Aorta (tissue), 5 donors: ENCODE measurements around the gene SLC30A9. TPM values are rescaled to one million over a fixed set of nuclear protein-coding genes. Genes with fewer than 3 reads are reported as not detected.

Source experiments
- ATAC-seq: fragments of 200-7000 bp; cut with Tn5 transposase; one replicate; pipeline ENCODE4 v1.9.1; 2022; ENCODE audit warnings: moderate library complexity; ENCODE audit not compliant: low FRiP score
- DNase-seq, 2 donors: peaks; one replicate each; pipeline ENCODE4 v3.0.0-alpha.2; 2020
- H3K27ac ChIP-seq, 2 donors: one replicate each; pipeline ENCODE4 v1.5.1; 2013; ENCODE audit warnings: low read length in 2 of 2, mild to moderate bottlenecking in 2 of 2, moderate library complexity in 2 of 2, control low read depth in 1 of 2, inconsistent platforms in 1 of 2, low read depth in 1 of 2
- H3K27me3 ChIP-seq, 2 donors: one replicate each; pipeline ENCODE4 v1.6.1; 2013; ENCODE audit warnings: control low read depth in 1 of 2, low read length in 1 of 2, mild to moderate bottlenecking in 1 of 2, moderate library complexity in 1 of 2; ENCODE audit not compliant: insufficient read depth in 2 of 2, control insufficient read depth in 1 of 2
- H3K36me3 ChIP-seq, 2 donors: one replicate each; pipeline ENCODE4 v1.6.1; 2013; ENCODE audit warnings: control low read depth in 1 of 2, low read length in 1 of 2, mild to moderate bottlenecking in 1 of 2; ENCODE audit not compliant: insufficient read depth in 2 of 2, control insufficient read depth in 1 of 2
- H3K4me1 ChIP-seq, 2 donors: one replicate each; pipeline ENCODE4 v1.6.1; 2013; ENCODE audit warnings: low read length in 2 of 2, control low read depth in 1 of 2, mild to moderate bottlenecking in 1 of 2, moderate library complexity in 1 of 2; ENCODE audit not compliant: insufficient read depth in 2 of 2, control insufficient read depth in 1 of 2
- H3K4me3 ChIP-seq, 2 donors: one replicate each; pipeline ENCODE4 v1.5.1; 2013; ENCODE audit warnings: low read length in 2 of 2, control low read depth in 1 of 2, mild to moderate bottlenecking in 1 of 2
- H3K9me3 ChIP-seq: one replicate; pipeline ENCODE4 v1.6.1; 2013; ENCODE audit warnings: mild to moderate bottlenecking, low read length; ENCODE audit not compliant: control insufficient read depth
- WGBS, 2 donors: extraction: QIAGEN DNeasy Blood & Tissue Kit; methylation state at CpG; one replicate each; pipeline ENCODE4 v1.1.7; 2013; 5-methylcytosine and 5-hydroxymethylcytosine counted together
- intact Hi-C, 2 donors: fragments of 100-400 bp; cut with DNase I; formaldehyde crosslinking; loops; one replicate each; pipeline versions ENCODE4 v1.14.2 to v1.15.0; 2022
- long read RNA-seq, 2 donors: library from polyadenylated mRNA; unstranded; transcript quantifications; one replicate each; pipeline ENCODE4 v2.0.0, GENCODE V29; 2020 to 2021
- polyA plus RNA-seq, 2 donors: library from polyadenylated mRNA; stranded (reverse); fragments of 200-250 nt; gene quantifications; one replicate each; pipeline ENCODE4 v1.2.3, GENCODE V29; 2013
- total RNA-seq, 2 donors: library from RNA; stranded (reverse); fragmentation: NEBNext Ultra II Directional; extraction: Animal tissue kit (Norgen Biotek cat#: 25700); gene quantifications; one replicate each; pipeline ENCODE4 v1.2.1, GENCODE V29; 2021
- donor health status: healthy with polysubstance abuse.
- donor health status: Bipolar disorder and iron deficiency.
- donor health status: DM: no; HTN: no; CAD: no.
- donor health status: DM: no; HTN: no; CAD: no.
- donor health status: DM: yes; HTN: yes; CAD: no.

SLC30A9 gene
- total RNA-seq (10 to 100 TPM; 36.4 to 40.0 TPM), polyA plus RNA-seq (10 to 100 TPM; 17.0 to 19.1 TPM)
- long read RNA-seq, donor 1, full-length matches to known transcripts = 9 of 56 reads
- long read RNA-seq, donor 1, partial matches to known transcripts = 7 of 56 reads
- long read RNA-seq, donor 1, other reads (novel, unspliced or antisense) = 40 of 56 reads
- long read RNA-seq, donor 2, full-length matches to known transcripts = 14 of 26 reads
- long read RNA-seq, donor 2, partial matches to known transcripts = 6 of 26 reads
- long read RNA-seq, donor 2, other reads (novel, unspliced or antisense) = 6 of 26 reads

- peak within 1 kb of the TSS in 1 of 2 donors; percentile 14 for H3K27ac ChIP-seq
Observed at GRCh38 chr4:41990365-41991111, at the start of gene SLC30A9. Gene SLC30A9 (plus strand): TSS chr4:41990530. CDS start chr4:41990652, 122 bp downstream.

DNA sequence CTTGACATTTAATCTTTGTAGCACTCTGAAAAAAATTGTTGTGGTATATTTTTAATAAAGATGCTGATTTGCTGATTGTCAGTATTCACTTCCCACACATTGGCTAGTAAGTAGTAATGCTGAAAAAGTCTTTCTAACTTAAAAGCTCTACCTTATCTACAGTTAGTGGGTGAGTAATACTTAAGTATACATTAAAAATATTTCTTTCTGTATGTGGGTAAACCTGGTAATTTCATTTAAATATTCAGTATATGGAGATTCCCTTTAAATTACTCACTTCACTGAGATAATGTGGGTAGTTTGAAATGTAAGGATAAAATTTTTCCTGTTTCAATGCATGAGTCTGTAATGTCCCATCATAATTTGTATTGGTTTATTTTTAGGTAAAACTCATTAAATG is 49.5 kb upstream of the SLC30A9 start:
- ATAC-seq = no peak
- DNase-seq = no peak
- Histone ChIP-seq H3K9me3 (no peaks in the 10 kb centered on the region), H3K4me1 (peaks cover 0 to 3% of the 10 kb centered on the region in 2 donors), H3K27ac (no peak overlapping the region), H3K36me3 (peaks cover 0 to 2% of the 10 kb centered on the region in 2 donors), H3K4me3 (no peak overlapping the region), H3K27me3 (no peaks in the 10 kb centered on the region)
- intact Hi-C loops = no loop called here

More at GRCh38 chr4:41990365-41991111, at the start of gene SLC30A9:
- peaks cover 3 to 4% of the 10 kb centered on the region in 2 donors for H3K4me1 ChIP-seq
- DNase-seq = peak; percentile 96 to 97
- WGBS, 2 donors = 0% methylated on average over 54 to 64 of the region's 64 CpGs
- H3K9me3 ChIP-seq = no peaks in the 10 kb centered on the region
- intact Hi-C loops = loop anchor here in 1 of 2 donors (2.0 kb wide), 1 partner anchor 56 kb away; the partner anchor contains the start of gene TMEM33
- peak; percentile 99 for ATAC-seq
- H3K36me3 ChIP-seq = no peaks in the 10 kb centered on the region
- H3K27me3 ChIP-seq = no peaks in the 10 kb centered on the region
- H3K4me3 ChIP-seq = peak within 1 kb of the TSS; percentile 60 to 81

DNA sequence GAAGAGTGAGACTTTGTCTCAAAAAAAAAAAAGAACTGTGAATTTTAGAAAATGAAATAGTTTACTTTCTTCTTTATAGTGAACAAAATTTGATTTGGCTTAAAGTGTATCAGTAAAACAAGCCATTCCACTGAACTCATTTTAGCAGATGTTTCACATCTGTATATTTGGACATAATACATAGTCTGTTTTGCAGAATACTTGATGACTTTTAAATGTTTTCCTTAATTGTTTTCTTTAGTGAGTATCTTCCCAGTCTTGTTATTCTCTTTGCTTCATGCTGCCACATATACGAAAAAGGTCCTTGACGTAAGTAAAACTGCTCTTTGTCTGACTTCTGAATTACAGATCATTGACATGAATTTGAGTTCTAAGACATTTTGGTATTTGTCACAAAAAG is 46.8 kb upstream of the SLC30A9 start:
- no peaks in the 10 kb centered on the region for H3K9me3 ChIP-seq
- ATAC-seq = no peak
- peaks cover 0 to 2% of the 10 kb centered on the region in 2 donors for H3K36me3 ChIP-seq
- peaks cover 0 to 3% of the 10 kb centered on the region in 2 donors for H3K4me1 ChIP-seq
- WGBS, 2 donors = 86 to 90% methylated on average over 2 of the region's 2 CpGs
- no peak overlapping the region for H3K4me3 ChIP-seq
- no peak for DNase-seq
- intact Hi-C loops = no loop called here
- H3K27me3 ChIP-seq = no peaks in the 10 kb centered on the region
- no peak overlapping the region for H3K27ac ChIP-seq

GRCh38 chr4:41944089-41944488 is 46.2 kb upstream of the SLC30A9 start:
- no peak overlapping the region for H3K27ac ChIP-seq
- H3K4me3 ChIP-seq = no peak overlapping the region
- DNase-seq (no peak), ATAC-seq (no peak)
- H3K27me3 ChIP-seq = no peaks in the 10 kb centered on the region
- intact Hi-C loops = no loop called here
- peaks cover 0 to 2% of the 10 kb centered on the region in 2 donors for H3K4me1 ChIP-seq
- H3K36me3 ChIP-seq = peaks cover 0 to under 1% of the 10 kb centered on the region in 2 donors
- H3K9me3 ChIP-seq = no peaks in the 10 kb centered on the region

DNA sequence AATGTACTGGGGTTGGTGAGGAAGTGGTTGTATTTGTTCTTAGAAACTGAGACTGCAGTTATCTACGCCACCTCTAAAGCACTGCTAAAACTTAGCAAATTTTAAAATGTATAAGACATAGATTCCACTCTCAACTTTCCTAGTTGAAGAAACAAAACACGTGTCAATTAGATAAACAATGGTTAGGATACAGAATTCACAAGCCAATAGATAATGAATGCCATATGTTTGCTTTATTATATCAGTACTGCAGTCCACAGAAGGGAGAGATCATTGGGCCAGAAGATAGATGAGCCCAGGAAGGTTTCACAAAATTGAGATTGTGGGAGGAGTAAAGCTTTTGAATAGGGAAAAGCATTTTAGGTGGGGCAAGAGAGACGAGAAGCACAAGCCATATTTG is 40.8 kb upstream of the SLC30A9 start:
- Histone ChIP-seq H3K27ac (no peak overlapping the region), H3K4me1 (no peaks in the 10 kb centered on the region), H3K36me3 (peaks cover 0 to 6% of the 10 kb centered on the region in 2 donors), H3K27me3 (no peaks in the 10 kb centered on the region), H3K9me3 (no peaks in the 10 kb centered on the region), H3K4me3 (no peak overlapping the region)
- 75 to 79% methylated on average over 3 of the region's 3 CpGs for WGBS, 2 donors
- intact Hi-C loops = no loop called here
- ATAC-seq (no peak), DNase-seq (no peak)

DNA sequence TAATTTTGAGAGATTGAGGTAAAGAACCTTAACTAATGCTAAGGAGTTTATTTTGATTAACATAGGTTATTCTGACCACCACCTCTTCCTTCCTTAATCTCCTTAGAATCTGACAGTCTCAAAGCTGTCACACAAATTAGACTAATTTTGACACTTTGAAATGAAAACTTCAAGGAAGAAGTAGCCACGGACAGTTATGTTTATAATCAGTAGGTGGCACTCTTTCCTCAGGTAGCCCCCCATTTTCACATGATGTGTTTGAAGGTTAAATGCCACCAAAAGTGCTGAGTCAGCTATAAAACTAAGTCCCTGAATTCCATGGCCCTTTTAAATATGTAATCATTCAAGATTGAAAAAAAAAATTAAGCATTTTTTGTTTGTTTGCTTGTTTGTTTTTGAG is 32.7 kb upstream of the SLC30A9 start:
- H3K27me3 ChIP-seq = no peaks in the 10 kb centered on the region
- H3K4me3 ChIP-seq = no peak overlapping the region
- no peaks in the 10 kb centered on the region for H3K4me1 ChIP-seq
- DNase-seq (no peak), ATAC-seq (no peak)
- intact Hi-C loops = no loop called here
- H3K36me3 ChIP-seq = peaks cover 0 to 6% of the 10 kb centered on the region in 2 donors
- 30 to 42% methylated on average over 1 of the region's 1 CpG for WGBS, 2 donors
- no peak overlapping the region for H3K27ac ChIP-seq
- H3K9me3 ChIP-seq = no peaks in the 10 kb centered on the region

DNA sequence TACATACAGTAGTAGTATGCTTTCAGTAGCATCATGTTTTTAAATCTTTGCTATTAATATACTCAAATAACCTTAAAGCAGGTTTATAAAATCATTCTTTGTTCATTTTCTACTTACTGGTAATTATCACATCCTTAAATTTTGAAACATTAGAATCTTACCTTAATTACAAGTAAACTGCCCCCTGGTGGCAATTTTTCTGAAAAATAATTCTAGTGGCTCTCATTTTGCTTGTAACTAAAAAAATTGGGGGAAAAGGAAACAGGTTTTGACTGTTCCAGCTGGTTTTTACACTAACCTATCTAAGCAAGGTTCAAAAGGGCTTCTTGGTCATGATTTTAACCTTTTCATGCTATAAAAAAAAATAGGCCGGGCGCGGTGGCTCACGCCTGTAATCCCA is 27.2 kb upstream of the SLC30A9 start:
- intact Hi-C loops = no loop called here
- no peaks in the 10 kb centered on the region for H3K4me1 ChIP-seq
- WGBS, 2 donors = 91 to 92% methylated on average over 4 of the region's 4 CpGs
- no peak overlapping the region for H3K27ac ChIP-seq
- no peaks in the 10 kb centered on the region for H3K9me3 ChIP-seq
- ATAC-seq (no peak), DNase-seq (no peak)
- no peaks in the 10 kb centered on the region for H3K36me3 ChIP-seq
- no peak overlapping the region for H3K4me3 ChIP-seq
- no peaks in the 10 kb centered on the region for H3K27me3 ChIP-seq

DNA sequence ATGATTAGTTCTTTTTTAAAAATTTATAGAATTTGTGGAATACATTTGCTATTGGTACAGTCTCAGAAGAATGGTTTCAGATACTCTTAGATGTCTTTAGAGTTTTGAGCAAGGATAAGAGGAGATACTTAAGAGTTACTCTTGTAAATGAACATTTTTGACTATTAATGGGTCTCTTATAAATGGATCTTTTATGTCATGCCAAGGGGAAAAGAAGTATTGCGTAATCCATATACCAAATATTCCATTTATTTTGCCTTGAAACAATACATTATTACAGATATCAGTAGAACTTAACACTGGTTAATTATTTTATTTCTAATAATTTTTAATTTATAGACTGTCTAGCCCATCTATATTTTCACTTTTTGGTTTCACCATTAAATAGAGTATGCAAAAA is 25.9 kb upstream of the SLC30A9 start:
- H3K36me3 ChIP-seq = no peaks in the 10 kb centered on the region
- intact Hi-C loops = no loop called here
- DNase-seq (no peak), ATAC-seq (no peak)
- WGBS, 2 donors = 94% methylated on average over 1 of the region's 1 CpG
- no peaks in the 10 kb centered on the region for H3K9me3 ChIP-seq
- no peak overlapping the region for H3K4me3 ChIP-seq
- H3K27me3 ChIP-seq = no peaks in the 10 kb centered on the region
- no peak overlapping the region for H3K27ac ChIP-seq
- H3K4me1 ChIP-seq = no peaks in the 10 kb centered on the region

DNA sequence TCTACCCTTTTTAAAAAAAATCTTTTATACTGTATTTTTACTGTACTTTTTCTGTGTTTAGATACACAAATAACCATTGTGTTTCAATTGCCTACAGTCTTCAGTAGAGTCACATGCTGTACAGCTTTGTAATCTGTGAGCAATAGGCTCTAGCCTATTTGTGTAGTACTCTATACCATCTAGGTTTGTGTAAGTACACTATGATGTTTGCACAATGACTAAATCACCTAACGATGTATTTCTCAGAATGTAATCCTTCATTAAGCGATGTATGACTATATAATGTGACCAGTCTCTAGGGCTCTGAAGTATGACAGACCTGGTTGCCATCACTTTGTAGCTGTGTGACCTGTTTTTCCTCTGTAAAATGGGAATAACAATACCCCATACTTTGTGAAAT is 22.9 kb upstream of the SLC30A9 start:
- H3K4me3 ChIP-seq = no peak overlapping the region

More for the DNA sequence above, 22.9 kb upstream of the SLC30A9 start:
- DNase-seq (no peak), ATAC-seq (no peak)
- no peak overlapping the region for H3K27ac ChIP-seq
- intact Hi-C loops = no loop called here
- H3K36me3 ChIP-seq = no peaks in the 10 kb centered on the region
- H3K9me3 ChIP-seq = no peaks in the 10 kb centered on the region
- WGBS, 2 donors = 90 to 94% methylated on average over 2 of the region's 2 CpGs
- no peaks in the 10 kb centered on the region for H3K4me1 ChIP-seq
- no peaks in the 10 kb centered on the region for H3K27me3 ChIP-seq
